Left renal cortex interstitium (tissue), 4 donors: ENCODE data around the gene CCDC194. TPM values are rescaled to one million over a fixed set of nuclear protein-coding genes. Genes with fewer than 3 reads are reported as not detected.

Source experiments
- DNase-seq, 4 donors: peaks; one replicate each; pipeline ENCODE4 v3.0.0-alpha.2; 2013; ENCODE audit warnings: low read depth in 4 of 4, low spot score in 2 of 4, missing footprints in 1 of 4
- polyA plus RNA-seq, 4 donors: library from polyadenylated mRNA; unstranded; fragments of 120-200 nt; gene quantifications; one replicate each; pipeline ENCODE4 v1.2.1, GENCODE V29; 2013; ENCODE audit not compliant: insufficient read length in 4 of 4

The CCDC194 gene
- polyA plus RNA-seq, 4 donors: 0.83 to 6.2 (median 3.3) TPM

DNA sequence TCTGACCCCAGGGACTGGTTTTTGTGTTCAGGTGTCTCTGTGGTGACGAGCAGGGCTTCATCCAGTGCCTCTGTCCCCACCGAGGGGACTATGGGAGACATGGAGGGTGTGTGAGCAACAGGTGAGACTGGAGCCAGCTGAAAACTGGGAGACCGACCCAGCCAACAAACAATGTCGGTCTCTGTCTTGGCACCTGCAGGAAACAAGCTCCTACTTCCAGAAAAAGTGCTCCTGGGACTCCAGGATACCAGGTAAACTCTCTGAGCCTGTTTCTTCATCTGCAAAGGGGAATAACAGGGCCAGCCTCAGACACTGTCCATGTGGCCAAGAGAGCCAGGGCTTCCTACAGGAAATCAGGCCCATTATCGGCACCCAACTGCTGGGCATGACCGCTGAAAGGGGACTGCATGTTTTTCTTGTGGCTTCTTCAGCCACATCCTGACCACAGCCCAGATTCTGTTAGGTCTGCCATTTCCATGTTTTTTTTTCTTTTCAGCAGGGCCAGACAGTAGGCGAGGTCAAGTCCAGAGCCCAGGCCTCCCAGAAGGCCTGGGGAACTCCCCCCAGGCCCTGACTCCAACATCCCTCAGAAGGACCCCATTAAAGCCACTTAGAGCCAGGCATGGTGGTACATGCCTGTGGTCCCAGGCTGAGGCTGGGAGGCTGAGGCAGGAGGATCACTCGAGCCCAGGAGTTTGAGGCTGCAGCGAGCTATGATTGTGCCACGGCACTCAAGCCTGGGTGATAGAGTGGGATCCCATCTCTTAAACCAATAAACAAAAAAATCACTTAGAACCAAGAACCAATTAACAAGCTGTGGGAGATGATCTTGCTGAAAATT, 12.3 kb upstream of the CCDC194 start:
- no peak for DNase-seq

DNA sequence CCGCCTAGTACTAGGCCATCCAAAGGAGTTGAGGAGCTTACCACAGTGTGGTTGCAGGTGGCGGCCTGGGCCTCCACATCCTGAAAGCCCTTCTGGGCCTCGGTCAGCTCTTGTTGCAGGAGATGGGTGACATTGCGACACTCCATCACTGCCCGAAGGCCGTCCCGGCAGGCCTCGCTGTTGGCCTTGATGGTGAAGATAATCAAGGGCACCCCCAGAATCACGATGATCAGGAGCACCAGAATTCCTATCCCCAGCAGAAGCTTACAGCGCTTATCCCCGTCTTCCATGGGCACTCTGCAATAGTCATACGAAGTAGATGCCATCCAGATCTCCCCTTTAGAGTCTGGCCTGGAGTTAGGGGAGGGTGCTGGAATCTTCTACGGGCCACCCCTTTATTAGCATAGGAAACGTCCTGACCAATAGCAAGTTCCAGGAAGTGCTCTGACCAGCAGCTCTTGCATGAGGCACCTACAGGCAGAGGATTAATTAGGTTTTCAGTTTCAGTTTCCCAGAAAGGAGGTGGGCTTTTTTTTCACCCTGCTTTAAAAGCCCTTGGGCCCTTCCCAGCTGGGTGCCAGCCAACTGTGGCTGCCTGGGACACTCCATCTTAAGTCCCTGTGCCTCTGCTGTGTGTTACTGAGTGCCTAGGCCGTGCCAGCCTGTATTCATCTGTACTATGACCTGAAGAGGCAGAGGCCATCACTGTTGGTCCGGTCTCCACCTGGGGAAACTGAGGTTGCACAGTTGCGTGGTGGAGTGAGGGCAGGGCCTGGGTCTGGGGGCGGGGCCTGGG, 11.5 kb upstream of the CCDC194 start, which contains the start of gene BST2:
Gene BST2 (minus strand): TSS at position 381 of the 796 bp plus-strand sequence. CDS start 55 bp downstream, at position 326.
- DNase-seq: no peak

DNA sequence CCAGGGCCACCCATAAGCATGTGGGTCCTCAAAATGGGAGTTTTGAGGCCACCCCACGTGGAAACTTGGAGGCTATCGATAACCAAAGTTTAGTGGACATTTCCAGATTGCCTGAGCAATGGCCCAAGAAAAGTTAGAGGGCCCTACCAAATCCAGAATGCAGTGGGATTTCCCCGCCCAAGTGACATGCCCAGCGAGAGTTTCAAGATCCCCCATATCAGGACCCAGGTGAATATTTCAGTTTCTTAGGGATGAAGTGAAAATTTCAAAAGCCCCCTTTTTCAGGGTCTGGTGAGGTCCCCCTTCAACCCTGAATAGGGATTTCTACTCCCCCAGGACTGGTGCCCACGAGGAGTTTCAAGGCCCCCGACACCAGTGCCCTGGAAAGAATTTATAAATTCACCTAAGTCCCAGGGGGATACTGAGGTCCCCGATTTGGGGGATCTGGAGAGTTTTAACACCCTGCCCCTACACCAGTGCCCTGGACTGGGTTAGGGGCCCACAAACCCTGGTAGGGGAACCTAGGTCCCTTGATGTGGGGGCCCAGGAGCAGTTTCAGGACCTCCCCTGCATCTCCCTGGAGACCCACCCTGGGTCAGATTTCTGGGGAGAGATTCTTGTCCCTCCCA, 10.7 kb upstream of the CCDC194 start:
- no peak for DNase-seq

DNA sequence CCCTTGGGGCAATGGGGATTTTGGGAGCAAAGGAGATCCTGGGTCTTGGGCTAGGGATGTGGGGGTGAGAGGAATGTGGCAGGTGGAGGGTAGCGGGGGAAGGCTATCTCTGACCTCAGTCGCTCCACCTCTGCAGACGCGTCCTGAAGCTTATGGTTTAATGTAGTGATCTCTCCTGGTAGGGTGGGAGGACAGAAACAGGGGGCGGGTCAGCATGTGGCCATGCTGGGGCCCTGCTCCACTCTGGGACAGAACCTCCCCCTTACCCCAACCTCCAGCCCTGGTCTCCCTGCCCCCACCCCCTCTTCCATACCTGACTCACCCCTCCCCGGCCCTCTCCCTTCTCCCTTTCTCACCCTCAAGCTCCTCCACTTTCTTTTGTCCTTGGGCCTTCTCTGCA, 10.0 kb upstream of the CCDC194 start:
- DNase-seq: no peak

DNA sequence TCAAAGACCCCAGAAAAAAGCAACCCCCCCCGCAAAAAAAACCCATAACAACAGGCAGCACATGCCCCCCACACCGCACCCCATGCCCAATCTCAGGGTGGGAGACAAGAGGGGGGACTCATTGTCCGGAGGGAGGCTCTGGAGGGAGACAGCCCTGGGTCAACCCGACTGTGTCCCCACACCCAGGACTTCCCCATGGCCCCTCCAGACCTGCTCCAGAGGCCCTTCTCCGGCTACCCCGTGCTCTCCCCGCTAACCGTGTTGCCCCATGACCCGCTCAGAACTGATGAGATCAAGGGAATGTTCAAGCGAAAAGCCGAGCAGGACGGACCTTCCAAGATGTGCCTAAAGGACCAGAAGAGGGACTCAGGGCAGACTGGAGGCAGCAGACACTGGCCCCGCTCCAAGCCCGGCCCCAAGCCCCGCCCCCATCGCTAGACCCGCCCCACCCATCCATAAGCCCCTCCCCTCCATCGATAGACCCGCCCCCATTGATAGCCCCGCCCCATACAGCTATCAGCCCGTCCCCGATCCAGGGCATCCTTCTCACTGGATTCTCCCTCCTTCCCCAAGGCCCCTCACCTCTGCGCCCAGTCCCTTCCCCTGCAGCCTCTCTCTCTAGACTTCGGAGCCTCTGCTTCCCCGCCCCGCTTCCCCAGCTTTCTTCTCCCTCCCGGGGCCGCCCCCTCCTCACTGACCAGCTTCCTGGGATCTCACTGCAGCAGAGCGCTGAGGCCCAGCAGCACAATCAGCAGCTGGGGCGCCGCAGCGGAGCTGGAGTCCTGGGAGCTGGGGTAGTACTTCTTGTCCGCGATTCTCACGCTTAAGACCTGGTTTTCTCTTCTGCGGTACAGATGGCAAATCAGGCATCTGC, 9.2 kb upstream of the CCDC194 start:
- no peak for DNase-seq

DNA sequence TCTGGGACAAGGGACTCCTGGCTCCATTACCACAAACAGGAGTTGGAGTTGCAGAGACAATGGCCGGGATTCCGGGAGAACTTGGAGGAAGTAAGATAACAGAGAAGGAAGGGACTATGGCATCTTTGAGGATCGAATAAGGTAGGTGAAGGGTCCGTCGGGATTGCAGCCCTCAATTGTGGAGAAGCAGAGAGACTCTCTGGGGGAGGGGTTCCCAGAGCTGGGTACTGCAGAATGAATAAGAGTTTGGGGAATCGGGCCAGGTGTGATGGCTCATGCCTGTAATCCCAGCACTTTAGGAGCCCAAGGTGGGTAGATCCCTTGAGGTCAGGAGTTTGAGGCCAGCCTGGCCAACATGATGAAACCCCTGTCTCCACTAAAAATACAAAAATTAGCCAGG, 7.6 kb upstream of the CCDC194 start:
- DNase-seq: no peak

DNA sequence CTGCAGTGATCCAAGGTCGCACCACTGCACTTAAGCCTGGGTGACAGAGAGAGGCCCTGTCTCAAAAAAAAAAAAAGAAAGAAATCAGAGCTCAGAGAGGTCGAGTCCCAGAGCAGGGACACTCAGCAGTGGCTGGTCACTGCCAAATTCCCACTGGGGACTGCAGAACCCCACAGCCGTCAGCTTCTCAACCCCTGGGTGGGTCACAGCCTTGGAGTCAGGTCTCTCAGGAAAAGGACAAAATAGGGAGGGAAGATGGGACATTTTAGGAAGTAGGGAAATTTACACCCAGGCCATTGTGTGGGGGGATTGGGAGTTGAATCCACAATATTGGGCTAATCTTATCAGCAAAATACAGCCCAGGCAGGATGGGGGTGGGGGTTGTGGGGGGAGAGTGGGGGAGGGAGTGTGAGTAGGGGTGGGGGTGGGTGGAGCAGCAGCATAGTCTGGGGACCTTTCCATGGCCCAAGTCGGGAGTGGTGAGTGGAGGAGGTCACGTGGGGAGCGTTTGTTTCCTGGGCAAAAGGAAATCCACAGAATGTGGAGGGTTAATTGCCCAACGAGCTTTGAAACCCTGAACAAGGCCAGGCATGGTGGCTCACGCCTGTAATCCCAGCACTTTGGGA, 5.0 kb upstream of the CCDC194 start:
- no peak for DNase-seq

DNA sequence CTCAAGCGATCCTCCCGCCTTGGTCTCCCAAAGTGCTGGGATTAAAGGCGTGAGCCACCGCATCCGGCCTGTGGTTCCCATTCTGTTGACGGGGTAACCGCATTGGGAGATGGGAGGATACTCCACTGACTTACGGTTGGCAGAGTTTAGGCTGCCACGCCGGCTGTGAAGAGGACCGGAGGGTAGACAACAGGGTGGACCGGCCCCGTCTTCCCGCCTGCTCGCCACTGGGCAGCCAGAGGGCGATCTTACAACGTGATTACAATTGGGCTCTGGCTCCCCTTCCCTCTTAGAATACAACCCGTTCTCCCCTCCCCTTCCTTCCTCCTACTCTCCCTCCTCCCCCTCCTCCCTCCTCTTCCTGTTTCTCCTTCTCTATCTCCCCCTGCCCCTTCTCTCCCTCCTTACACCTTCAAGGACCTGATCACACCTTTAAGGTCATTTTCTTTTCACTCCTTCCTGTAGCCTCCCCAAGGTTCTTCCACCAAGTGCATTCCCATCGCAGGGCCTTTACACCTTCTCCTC, 957 bp upstream of the CCDC194 start:
- DNase-seq: no peak

DNA sequence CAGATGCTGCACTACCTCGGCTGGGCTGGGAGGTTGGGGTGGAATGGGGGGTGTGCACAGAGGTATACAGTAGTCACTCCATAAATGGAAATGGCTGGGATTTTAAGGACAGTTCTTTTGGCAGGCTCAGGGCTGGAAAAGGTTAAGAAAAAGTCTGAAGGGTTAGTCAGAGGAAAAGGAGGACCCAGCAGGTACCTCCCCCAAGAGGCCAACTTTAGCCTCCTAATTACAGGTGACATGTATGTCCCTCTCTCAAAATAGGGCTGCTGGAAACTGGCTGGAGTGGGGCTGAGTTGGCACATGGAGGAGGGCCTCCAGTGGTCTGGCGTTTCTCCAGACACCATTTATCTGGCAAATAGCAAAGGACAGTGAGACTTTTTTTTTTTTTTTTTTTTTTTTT, 994 bp downstream of the CCDC194 start:
- DNase-seq: no peak

DNA sequence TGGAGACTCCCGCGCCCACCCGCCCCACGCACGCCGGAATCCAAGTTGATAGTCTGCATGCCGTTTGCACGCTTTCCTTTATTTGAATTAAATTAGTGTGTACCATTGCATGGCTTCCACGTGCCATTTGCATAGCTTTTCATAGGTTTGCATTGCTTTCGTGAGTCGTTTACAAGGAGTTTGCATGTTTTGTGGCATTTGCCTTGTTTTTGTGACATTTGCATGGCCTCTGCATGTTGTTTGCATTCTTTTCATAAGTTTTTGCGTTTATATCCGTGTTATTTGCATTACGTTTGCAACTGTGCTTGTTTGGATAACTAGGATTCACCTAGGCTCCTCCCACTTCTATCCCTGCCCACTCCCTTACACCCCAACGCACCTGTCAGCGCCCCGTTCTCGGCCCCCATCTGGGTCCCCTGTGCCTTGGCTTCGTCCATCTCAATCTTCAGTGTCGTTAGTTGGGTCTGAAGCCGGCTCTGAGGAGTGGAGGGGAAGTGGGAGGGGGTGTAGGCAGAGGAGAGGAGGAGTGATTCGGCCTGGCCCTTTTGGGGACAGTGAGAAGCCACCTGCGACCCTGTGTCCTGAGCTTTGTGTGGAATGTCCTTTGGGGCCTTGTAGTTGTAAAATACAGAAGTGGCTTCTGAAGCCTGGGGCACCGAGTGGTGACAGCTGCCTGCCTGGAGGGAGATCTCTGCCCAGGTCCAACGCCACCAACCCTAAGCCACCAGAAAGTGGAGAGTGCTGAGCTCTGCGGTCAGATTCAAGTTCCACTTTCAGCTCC, 2.4 kb downstream of the CCDC194 start:
- no peak for DNase-seq

DNA sequence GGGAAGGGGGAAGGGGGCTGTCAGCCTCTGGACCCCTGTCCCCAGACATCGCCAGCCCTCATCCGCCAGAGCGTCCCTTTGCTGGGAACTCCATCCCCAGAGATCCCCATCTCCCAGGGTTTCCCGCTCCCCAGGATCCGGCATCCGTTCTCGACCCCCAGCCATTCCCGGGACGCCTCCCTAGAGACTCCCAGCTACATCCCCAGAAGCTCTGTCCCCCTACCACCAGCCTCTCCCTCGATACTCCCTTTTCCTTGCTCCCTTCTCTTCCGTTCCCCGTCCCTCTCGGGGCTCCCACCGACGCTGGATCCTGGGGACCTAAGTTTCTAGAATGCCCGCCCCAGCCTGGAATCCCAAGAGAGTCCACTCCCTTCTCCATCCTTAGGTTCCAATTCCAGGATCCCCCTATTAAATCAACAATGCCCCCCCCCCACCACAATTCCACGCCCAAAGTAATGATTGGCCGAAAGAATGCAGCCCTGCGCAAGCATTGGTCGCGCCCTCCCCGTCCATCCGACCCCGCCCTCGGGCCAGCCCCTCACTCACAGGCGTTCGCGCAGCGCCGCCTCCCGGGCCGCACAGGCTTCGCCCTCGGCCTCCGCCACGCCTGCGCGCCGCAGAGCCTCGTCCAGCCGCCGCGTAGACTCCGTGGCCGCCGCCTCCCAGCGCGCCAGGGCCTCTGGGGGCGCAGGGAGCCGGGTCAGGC, 3.2 kb downstream of the CCDC194 start:
- peak in 3 of 4 donors; percentile 82 to 92 (median 91) for DNase-seq

DNA sequence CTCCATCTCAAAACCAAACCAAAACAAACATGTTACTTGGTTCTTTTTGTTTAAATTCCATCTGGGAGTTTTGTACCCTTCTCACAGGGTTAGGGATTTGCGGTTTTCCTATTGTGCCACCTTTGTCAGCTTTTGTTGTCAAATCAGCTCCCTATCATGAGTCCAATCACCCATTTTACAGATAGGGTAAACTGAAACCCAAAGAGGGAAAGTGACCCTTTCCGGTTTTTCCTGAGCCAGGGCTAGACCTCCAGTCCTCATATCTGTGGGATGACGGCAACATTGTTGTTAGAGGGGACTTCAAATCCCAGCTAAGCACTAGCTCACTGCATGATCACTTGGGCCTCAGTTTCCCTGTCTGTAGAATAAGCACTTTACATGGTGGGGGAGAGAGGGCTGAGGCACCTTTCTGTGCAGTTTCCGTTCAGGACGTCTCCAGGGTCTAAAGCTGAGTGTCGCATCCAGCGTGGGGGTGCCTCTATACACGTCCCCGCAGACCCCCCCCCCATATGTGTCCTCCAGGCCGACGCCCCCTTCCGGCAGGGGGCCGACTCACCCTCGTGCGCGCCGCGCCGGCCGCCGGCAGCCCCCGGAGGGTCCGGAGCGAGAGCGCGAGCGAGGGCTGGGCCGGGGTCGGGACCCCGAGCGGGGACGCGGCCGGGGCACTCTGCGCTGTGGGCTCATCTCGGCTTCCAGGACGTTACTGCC, 3.9 kb downstream of the CCDC194 start:
- DNase-seq: no peak

DNA sequence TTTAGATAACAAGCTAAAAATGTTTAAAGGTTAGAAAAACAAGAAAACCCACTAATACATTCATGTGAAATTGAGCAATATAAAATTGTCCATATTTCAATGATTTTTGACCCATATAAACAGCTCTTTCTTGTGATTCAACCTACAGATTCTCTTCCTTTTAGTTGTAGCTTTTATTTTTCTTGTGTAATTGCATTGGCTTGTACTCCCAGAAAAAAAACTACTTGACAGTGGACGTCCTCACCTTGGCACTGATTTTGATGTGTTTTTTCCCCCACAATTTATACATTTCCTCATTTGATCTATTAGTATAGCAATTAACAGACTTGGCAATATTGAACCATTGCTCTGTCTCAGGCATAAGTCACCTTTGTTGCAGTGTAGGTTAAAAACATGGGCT, 4.7 kb downstream of the CCDC194 start:
- DNase-seq: no peak

DNA sequence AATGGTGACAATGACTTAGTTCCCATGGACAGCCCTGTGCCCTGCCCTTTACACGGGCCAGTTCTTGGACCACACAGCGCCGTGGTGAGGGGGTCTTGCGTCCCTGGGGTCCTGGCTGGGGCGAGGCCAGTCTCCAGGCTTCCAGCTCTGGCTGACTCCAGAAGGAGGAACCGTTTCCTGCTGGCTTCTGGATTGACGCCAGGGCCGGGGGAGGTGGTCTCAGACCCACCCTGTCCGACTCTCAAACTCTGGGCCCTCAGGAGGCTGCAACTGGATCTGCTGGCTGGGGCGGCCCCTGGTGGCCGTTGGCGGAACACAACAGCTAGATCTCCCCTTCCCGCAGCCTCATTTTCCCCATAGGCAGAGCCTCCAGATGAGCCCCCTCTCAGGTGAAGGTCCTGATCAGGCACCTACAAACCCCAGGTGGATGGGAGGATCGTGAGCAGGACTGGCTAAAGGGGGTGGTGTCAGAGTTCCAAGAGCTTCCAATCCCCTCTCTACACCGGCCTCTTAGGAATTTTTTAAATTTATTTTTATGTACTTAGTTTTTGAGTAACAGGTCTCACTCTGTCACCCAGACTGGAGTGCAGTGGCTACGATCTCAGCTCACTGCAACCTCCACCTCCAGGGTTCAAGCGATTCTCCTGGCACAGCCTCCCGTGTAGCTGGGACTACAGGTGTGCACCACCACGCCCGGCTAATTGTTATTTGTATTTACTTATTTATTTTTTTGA, 8.0 kb downstream of the CCDC194 start:
- DNase-seq: no peak

DNA sequence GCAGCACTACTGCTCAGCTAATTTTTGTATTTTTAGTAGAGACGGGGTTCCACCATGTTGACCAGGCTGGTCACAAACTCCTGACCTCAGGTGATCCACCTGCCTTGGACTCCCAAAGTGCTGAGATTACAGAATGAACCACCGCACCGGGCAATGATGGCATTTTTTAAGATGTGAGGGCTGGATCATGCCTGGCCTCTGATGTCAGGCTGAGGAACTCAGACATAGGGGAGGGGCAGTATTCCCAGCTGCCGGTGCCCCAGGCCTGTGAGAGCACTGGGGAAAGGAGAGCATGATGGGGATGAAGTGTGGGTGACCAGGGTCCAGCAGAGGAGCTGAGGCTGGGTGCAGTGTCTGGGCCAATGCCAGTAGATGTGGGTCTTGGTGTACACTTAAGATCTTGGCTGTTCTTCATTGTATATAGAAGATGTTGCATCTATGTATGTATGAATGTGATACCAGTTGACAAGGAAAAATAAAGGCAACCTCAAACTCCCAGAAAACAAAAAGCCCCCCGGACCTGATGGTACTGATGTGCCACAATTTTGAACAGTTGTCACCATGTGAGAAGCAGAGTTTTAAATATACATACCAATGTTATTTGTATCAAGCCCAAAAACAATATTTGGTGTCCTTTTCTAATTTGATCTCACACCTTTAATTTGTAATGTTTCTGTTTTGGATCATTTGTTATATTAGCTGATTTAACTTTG, 13.4 kb downstream of the CCDC194 start:
- no peak for DNase-seq

DNA sequence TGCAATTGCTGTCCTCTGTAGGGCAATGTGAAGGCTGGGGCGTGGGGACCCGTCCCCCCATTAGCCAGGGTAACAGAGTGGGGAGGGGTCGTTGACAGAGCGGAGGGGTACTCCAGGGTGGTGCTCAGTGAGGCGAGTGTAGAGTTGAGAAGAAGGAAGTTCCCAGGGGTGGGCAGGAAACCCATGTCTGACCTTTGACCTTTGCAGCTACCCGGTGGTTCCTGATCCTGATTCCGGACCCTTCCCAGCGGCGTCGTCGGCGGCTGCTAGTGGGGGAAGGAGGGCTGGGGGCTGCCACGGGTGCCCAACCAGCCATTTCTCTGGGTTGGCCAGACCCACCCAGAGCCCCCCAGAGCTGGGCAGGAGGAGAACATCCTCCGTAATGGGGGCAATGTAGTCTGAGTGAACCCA, 14.8 kb downstream of the CCDC194 start:
- no peak for DNase-seq
